Adrenal gland (tissue), 12 donors: ENCODE data around the gene TMPRSS11F. TPM values are rescaled to one million over a fixed set of nuclear protein-coding genes. Genes with fewer than 3 reads are reported as not detected.

ENCODE experiments used
- DNase-seq, 7 donors: peaks; one replicate each; pipeline ENCODE4 v3.0.0-alpha.2; 2019 to 2020
- H3K27ac ChIP-seq, 5 donors: fragments of 200-600 bp; sonication (generic) in 4 of 5; 1 replicate in 3 of 5; 2 replicates in 2 of 5; pipeline versions ENCODE4 v1.5.1 to v1.8.0; 2016 to 2020; ENCODE audit warnings: mild to moderate bottlenecking in 1 of 5
- H3K27me3 ChIP-seq: fragments of 200-600 bp; 2 replicates; pipeline ENCODE4 v1.8.0; 2021
- H3K36me3 ChIP-seq, 2 donors: fragments of 200-600 bp; replicated peaks in 1 of 2; 1 replicate in 1 of 2; 2 replicates in 1 of 2; pipeline versions ENCODE4 v1.5.1 to v1.8.0; 2018 to 2022
- H3K4me1 ChIP-seq, 2 donors: fragments of 200-600 bp; replicated peaks in 1 of 2; 1 replicate in 1 of 2; 2 replicates in 1 of 2; pipeline versions ENCODE4 v1.5.1 to v1.8.0; 2018 to 2021
- H3K4me3 ChIP-seq, 4 donors: fragments of 200-600 bp; sonication (generic) in 3 of 4; one replicate each; pipeline ENCODE4 v1.5.1; 2016 to 2018
- H3K9me3 ChIP-seq, 3 donors: fragments of 200-600 bp; sonication (generic) in 1 of 3; replicated peaks in 1 of 3; 1 replicate in 2 of 3; 2 replicates in 1 of 3; pipeline versions ENCODE4 v1.5.1 to v1.8.0; 2016 to 2021
- CTCF ChIP-seq, 6 experiments: fragments of 450-650 bp in 4 of 6; fragments of 200-600 bp in 2 of 6; sonication (generic) in 1 of 6; IDR thresholded peaks; 1 replicate in 5 of 6; 2 replicates in 1 of 6; pipeline versions ENCODE4 v1.5.1 to v1.8.0; 2016 to 2021; ENCODE audit warnings: antibody characterized with exemption in 6 of 6, mild to moderate bottlenecking in 2 of 6, moderate library complexity in 1 of 6
- POLR2A ChIP-seq, 2 donors: fragments of 450-650 bp; IDR thresholded peaks; one replicate each; pipeline ENCODE4 v1.6.1; 2017; ENCODE audit warnings: antibody characterized with exemption in 2 of 2, mild to moderate bottlenecking in 2 of 2, moderate library complexity in 1 of 2
- WGBS, 4 donors: extraction: QIAGEN DNeasy Blood & Tissue Kit in 2 of 4; methylation state at CpG; one replicate each; pipeline versions ENCODE4 v1.1.5 to v1.1.7; 2013 to 2017; 5-methylcytosine and 5-hydroxymethylcytosine counted together
- intact Hi-C, 2 donors: fragments of 100-400 bp; cut with DNase I; formaldehyde crosslinking; loops; one replicate each; pipeline versions ENCODE4 v1.14.1 to v1.15.0; 2022 to 2023
- polyA plus RNA-seq, 3 donors: library from polyadenylated mRNA; stranded (reverse); fragments of 200-250 nt in 2 of 3; fragments of 350-450 nt in 1 of 3; fragmentation: Illumina TruSeq in 1 of 3; extraction: RNeasy Lipid Tissue Mini Kit (QIAGEN cat#74804) in 1 of 3; gene quantifications; one replicate each; pipeline ENCODE4 v1.2.3, GENCODE V29; 2013 to 2014
- total RNA-seq, 9 donors: library from RNA; depleted of rRNA in 4 of 9; stranded (reverse); fragments of >200 nt in 4 of 9; fragments of 120-200 nt in 1 of 9; fragmentation: NEBNext Ultra II Directional in 1 of 9; extraction: Animal tissue kit (Norgen Biotek cat#: 25700) in 1 of 9; gene quantifications; one replicate each; pipeline versions ENCODE4 v1.1.0 to v1.2.4, GENCODE V29; 2013 to 2023
- donor health status: healthy with polysubstance abuse.
- donor health status: Bipolar disorder and iron deficiency.
- donor health status: DM: yes; HTN: yes; CAD: no.
- donor health status: DM: no; HTN: no; CAD: no.
- donor health status: DM: no; HTN: no; CAD: no.
- donor health status: DM: yes; HTN: yes; CAD: no.

Gene TMPRSS11F
- total and polyA plus RNA-seq, 12 donors, result 0.06 TPM; not detected in 11

DNA sequence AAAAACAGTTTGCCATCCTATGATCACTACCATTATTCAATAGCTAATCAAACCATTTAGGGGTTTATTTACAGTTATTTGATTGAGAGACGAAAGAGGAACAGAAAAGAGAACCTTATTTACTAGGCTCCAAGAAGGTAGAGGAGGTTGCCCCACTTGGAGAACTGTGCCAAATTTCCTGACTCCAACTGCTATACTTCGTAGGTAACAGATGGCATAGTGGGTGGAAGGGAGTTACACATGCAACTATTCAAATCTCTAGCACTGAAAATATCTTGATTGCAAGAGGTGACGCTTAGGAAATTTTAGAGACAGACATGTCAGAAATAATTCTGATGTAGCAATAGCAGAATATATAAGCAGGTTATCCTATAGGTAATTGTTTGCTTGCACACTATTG is 38.0 kb upstream of the TMPRSS11F start:
- Histone ChIP-seq H3K36me3 (no peaks in the 10 kb centered on the region), H3K27me3 (no peaks in the 10 kb centered on the region), H3K4me1 (no peaks in the 10 kb centered on the region), H3K27ac (no peak overlapping the region), H3K4me3 (no peak overlapping the region), H3K9me3 (no peaks in the 10 kb centered on the region)
- TF ChIP-seq CTCF (IDR thresholded peaks at IDR 0.05) (no peak), POLR2A (IDR thresholded peaks at IDR 0.05) (no peak)
- intact Hi-C loops, result no loop called here
- whole genome bisulfite sequencing, 4 donors, result 65 to 77% (median 75%) methylated on average over 3 of the region's 3 CpGs
- DNase-seq, result no peak

DNA sequence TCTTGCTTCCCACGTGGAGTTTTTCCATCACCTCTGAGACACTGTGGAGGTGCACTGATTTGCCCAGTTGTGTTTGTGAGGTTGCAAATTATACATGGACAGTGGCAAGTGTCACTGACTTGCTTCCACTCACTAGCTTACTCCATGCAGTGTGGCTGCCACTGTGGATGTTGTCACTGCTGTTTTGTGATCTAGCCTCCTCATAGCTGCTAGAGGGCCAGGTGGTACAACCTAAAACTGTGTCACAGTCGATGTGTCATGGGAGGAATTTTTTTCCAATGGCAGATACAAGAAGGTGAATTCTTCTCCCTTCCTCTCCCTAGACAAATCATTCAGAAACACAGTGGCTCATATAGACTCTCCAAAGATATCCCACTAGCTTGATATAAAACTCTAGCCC is 37.5 kb upstream of the TMPRSS11F start:
- 50 to 53% (median 52%) methylated on average over 2 of the region's 2 CpGs for WGBS, 4 donors
- H3K9me3 ChIP-seq, result no peaks in the 10 kb centered on the region
- no peak overlapping the region for H3K27ac ChIP-seq
- TF ChIP-seq CTCF (IDR thresholded peaks at IDR 0.05), result no peak
- no peak for TF ChIP-seq POLR2A (IDR thresholded peaks at IDR 0.05)
- H3K36me3 ChIP-seq, result no peaks in the 10 kb centered on the region
- no peaks in the 10 kb centered on the region for H3K27me3 ChIP-seq
- no peak for DNase-seq
- no peak overlapping the region for H3K4me3 ChIP-seq
- intact Hi-C loops, result no loop called here
- H3K4me1 ChIP-seq, result no peaks in the 10 kb centered on the region

- Histone ChIP-seq H3K27me3 (no peaks in the 10 kb centered on the region), H3K4me3 (no peak overlapping the region), H3K9me3 (no peaks in the 10 kb centered on the region), H3K4me1 (no peaks in the 10 kb centered on the region), H3K36me3 (no peaks in the 10 kb centered on the region), H3K27ac (no peak overlapping the region)
- DNase-seq, result no peak
- WGBS, 4 donors, result 79 to 86% (median 83%) methylated on average over 1 of the region's 1 CpG
- TF ChIP-seq POLR2A (IDR thresholded peaks at IDR 0.05), result no peak
- no peak for TF ChIP-seq CTCF (IDR thresholded peaks at IDR 0.05)
- intact Hi-C loops, result no loop called here
Observed at GRCh38 chr4:68163754-68164153, 34.1 kb upstream of the TMPRSS11F start.

DNA sequence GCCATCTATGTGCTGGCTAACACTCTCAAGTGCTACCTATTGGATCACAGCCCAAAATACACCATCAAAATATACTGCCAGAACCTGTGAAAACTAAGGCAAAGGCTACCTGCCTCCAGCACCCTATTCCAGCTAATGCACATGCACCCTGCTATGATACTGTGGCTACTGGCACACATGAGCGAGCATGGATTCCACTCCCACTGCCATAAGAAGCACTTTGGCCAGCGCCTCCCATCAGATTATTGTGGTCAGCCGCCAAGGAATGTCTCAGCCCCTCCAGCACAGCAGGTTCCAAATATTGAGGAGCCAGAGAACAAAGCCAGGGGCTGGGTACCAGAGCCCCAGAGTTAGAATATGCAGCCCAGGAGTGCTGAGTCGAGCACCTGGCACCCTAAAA is 32.5 kb upstream of the TMPRSS11F start:
- WGBS, 4 donors, result 55 to 74% (median 62%) methylated on average over 2 to 4 of the region's 4 CpGs
- TF ChIP-seq CTCF (IDR thresholded peaks at IDR 0.05) (no peak), POLR2A (IDR thresholded peaks at IDR 0.05) (no peak)
- intact Hi-C loops, result no loop called here
- H3K27me3 ChIP-seq, result no peaks in the 10 kb centered on the region
- no peak for DNase-seq
- no peaks in the 10 kb centered on the region for H3K9me3 ChIP-seq
- H3K4me1 ChIP-seq, result no peaks in the 10 kb centered on the region
- no peaks in the 10 kb centered on the region for H3K36me3 ChIP-seq
- no peak overlapping the region for H3K27ac ChIP-seq
- no peak overlapping the region for H3K4me3 ChIP-seq
